Activated CD4-positive, alpha-beta T cell treated with anti-CD3 and anti-CD28 coated beads, Interleukin-2, Interleukin-4, amounts not matched to agents 100 ng/mL and 50 ng/mL, durations not matched to agents 16 hours and 8 hours (primary cell): ENCODE results near the gene ADGRE3.
"Not testable (repeated sequence)": the region's sequence is repeated elsewhere in the genome, so short reads cannot be mapped to it uniquely, and the experiment has no call there.

Experiments
- DNase-seq: peaks from one replicate; pipeline ENCODE4 v3.0.0-alpha.2; 2020; ENCODE audit warnings: low spot score

ADGRE3 gene

GRCh38 chr19:14669940-14670339 lies 4.7 kb downstream of the ADGRE3 start:
- DNase-seq, result no peak

- no peak for DNase-seq
These were observed 13.2 kb downstream of the ADGRE3 start for GRCh38 chr19:14661372-14661924.

GRCh38 chr19:14659874-14660489 lies 14.7 kb downstream of the ADGRE3 start:
- DNase-seq, result no peak

- DNase-seq, result no peak
These were observed 18.9 kb downstream of the ADGRE3 start for GRCh38 chr19:14655726-14656125.

GRCh38 chr19:14654786-14655560 lies 19.7 kb downstream of the ADGRE3 start:
- no peak for DNase-seq

- no peak for DNase-seq
These were observed 24.5 kb downstream of the ADGRE3 start for GRCh38 chr19:14650161-14650560.

- DNase-seq, result no peak
These were observed 25.6 kb downstream of the ADGRE3 start for GRCh38 chr19:14649020-14649419.

- DNase-seq, result no peak
These were observed 26.1 kb downstream of the ADGRE3 start for GRCh38 chr19:14648506-14648905.

- no peak for DNase-seq
These were observed 34.9 kb downstream of the ADGRE3 start for GRCh38 chr19:14639536-14640277.

GRCh38 chr19:14632286-14632685 lies 42.4 kb downstream of the ADGRE3 start:
- peak; percentile 22 for DNase-seq

GRCh38 chr19:14629557-14629956 lies 45.1 kb downstream of the ADGRE3 start:
- no peak for DNase-seq

GRCh38 chr19:14624491-14624890 lies 50.2 kb downstream of the ADGRE3 start:
- DNase-seq, result not testable (repeated sequence)

- no peak for DNase-seq
These were observed 55.2 kb downstream of the ADGRE3 start for GRCh38 chr19:14619404-14619803.

- no peak for DNase-seq
These were observed 58.2 kb downstream of the ADGRE3 start for GRCh38 chr19:14616407-14616806.

GRCh38 chr19:14615623-14616022 lies 59.0 kb downstream of the ADGRE3 start:
- no peak for DNase-seq

- DNase-seq, result no peak
These were observed 60.6 kb downstream of the ADGRE3 start for GRCh38 chr19:14614099-14614412.

GRCh38 chr19:14613399-14614098 lies 61.1 kb downstream of the ADGRE3 start:
- DNase-seq, result not testable (repeated sequence)

- DNase-seq, result no peak
These were observed 62.0 kb downstream of the ADGRE3 start for GRCh38 chr19:14612657-14613056.

- DNase-seq, result not testable (repeated sequence)
These were observed 62.4 kb downstream of the ADGRE3 start for GRCh38 chr19:14612242-14612641.

GRCh38 chr19:14611051-14611450 lies 63.6 kb downstream of the ADGRE3 start:
- no peak for DNase-seq

- no peak for DNase-seq
These were observed 68.0 kb downstream of the ADGRE3 start for GRCh38 chr19:14606627-14607026.

- DNase-seq, result no peak
These were observed 70.7 kb downstream of the ADGRE3 start for GRCh38 chr19:14603990-14604387.
